LNCAP (cell line): ENCODE data around the gene CASP5.

ENCODE experiments used
- CTCF ChIP-seq: fragments of 450-650 bp; IDR thresholded peaks from 2 replicates; pipeline ENCODE4 v1.5.1; 2017; ENCODE audit warnings: mild to moderate bottlenecking

Gene CASP5

GRCh38 chr11:104968856-104969776, 53.9 kb downstream of the CASP5 start:
- no peak for TF ChIP-seq CTCF

GRCh38 chr11:104968355-104968855, 54.6 kb downstream of the CASP5 start, which contains the start of gene CASP4:
Gene CASP4, minus strand, starts transcription at chr11:104968574. Its CDS starts 49 bp downstream, at chr11:104968525.
- TF ChIP-seq CTCF: no peak

GRCh38 chr11:104967534-104968354, 55.2 kb downstream of the CASP5 start:
- no peak for TF ChIP-seq CTCF

GRCh38 chr11:104965735-104966134, 57.2 kb downstream of the CASP5 start:
- TF ChIP-seq CTCF: no peak

- TF ChIP-seq CTCF: no peak
Measured at GRCh38 chr11:104964247-104964646, 58.7 kb downstream of the CASP5 start.

- no peak for TF ChIP-seq CTCF
Measured at GRCh38 chr11:104962852-104963251, 60.1 kb downstream of the CASP5 start.

- no peak for TF ChIP-seq CTCF
Measured at GRCh38 chr11:104957280-104957679, 65.7 kb downstream of the CASP5 start.
